Heart left ventricle (tissue), 16 donors: ENCODE data around the gene TTI1. TPM values are rescaled to one million over a fixed set of nuclear protein-coding genes. Genes with fewer than 3 reads are reported as not detected.

Source experiments
- ATAC-seq, 4 donors: fragments of 200-7000 bp; cut with Tn5 transposase; one replicate each; pipeline ENCODE4 v1.9.1; 2020 to 2022; ENCODE audit warnings: moderate library complexity in 4 of 4, mild to moderate bottlenecking in 3 of 4, moderate number of reproducible peaks in 1 of 4
- DNase-seq, 5 donors: peaks; one replicate each; pipeline ENCODE4 v3.0.0-alpha.2; 2020
- H3K27ac ChIP-seq, 12 donors: fragments of 200-600 bp; sonication (generic) in 4 of 12; one replicate each; pipeline versions ENCODE4 v1.5.0 to v1.8.0; 2016 to 2022; ENCODE audit warnings: mild to moderate bottlenecking in 2 of 12
- H3K27me3 ChIP-seq, 9 donors: fragments of 200-600 bp; sonication (generic) in 2 of 9; one replicate each; pipeline versions ENCODE4 v1.5.1 to v1.8.0; 2016 to 2022; ENCODE audit warnings: mild to moderate bottlenecking in 3 of 9
- H3K36me3 ChIP-seq, 9 donors: fragments of 200-600 bp; sonication (generic) in 2 of 9; one replicate each; pipeline versions ENCODE4 v1.5.0 to v1.8.0; 2018 to 2022; ENCODE audit warnings: mild to moderate bottlenecking in 2 of 9
- H3K4me1 ChIP-seq, 12 donors: fragments of 200-600 bp; sonication (generic) in 4 of 12; one replicate each; pipeline versions ENCODE4 v1.5.0 to v1.8.0; 2016 to 2022; ENCODE audit warnings: mild to moderate bottlenecking in 3 of 12
- H3K4me3 ChIP-seq, 12 donors: fragments of 200-600 bp; sonication (generic) in 4 of 12; one replicate each; pipeline versions ENCODE4 v1.5.0 to v1.8.0; 2017 to 2022; ENCODE audit warnings: mild to moderate bottlenecking in 9 of 12, moderate library complexity in 4 of 12
- H3K9me3 ChIP-seq, 12 donors: fragments of 200-600 bp; sonication (generic) in 4 of 12; one replicate each; pipeline versions ENCODE4 v1.5.0 to v1.8.0; 2016 to 2022; ENCODE audit warnings: mild to moderate bottlenecking in 1 of 12
- CTCF ChIP-seq, 12 donors: fragments of 200-600 bp; sonication (generic) in 4 of 12; IDR thresholded peaks; one replicate each; pipeline versions ENCODE4 v1.5.0 to v1.8.0; 2018 to 2022; ENCODE audit warnings: antibody characterized with exemption in 12 of 12, mild to moderate bottlenecking in 5 of 12
- POLR2A ChIP-seq, 2 donors: fragments of 450-650 bp; IDR thresholded peaks; one replicate each; pipeline ENCODE4 v1.6.1; 2017; ENCODE audit warnings: antibody characterized with exemption in 2 of 2, mild to moderate bottlenecking in 2 of 2, moderate library complexity in 2 of 2
- WGBS, 4 donors: extraction: QIAGEN DNeasy Blood & Tissue Kit in 2 of 4; methylation state at CpG; one replicate each; pipeline versions ENCODE4 v1.1.5 to v1.1.7; 2013 to 2018; 5-methylcytosine and 5-hydroxymethylcytosine counted together
- intact Hi-C, 10 donors: fragments of 100-400 bp; cut with DNase I; formaldehyde crosslinking; loops; one replicate each; pipeline versions ENCODE4 v1.11.1 to v1.14.2; 2022
- polyA plus RNA-seq, 2 donors: library from polyadenylated mRNA; stranded (reverse); fragments of 200-250 nt; gene quantifications; one replicate each; pipeline ENCODE4 v1.2.3, GENCODE V29; 2013
- total RNA-seq, 9 donors: library from RNA; depleted of rRNA in 2 of 9; stranded (reverse); fragments of >200 nt in 2 of 9; fragmentation: NEBNext Ultra II Directional in 3 of 9; extraction: Animal tissue kit (Norgen Biotek cat#: 25700) in 3 of 9; gene quantifications; one replicate each; pipeline versions ENCODE4 v1.1.0 to v1.2.4, GENCODE V29; 2016 to 2023
- donor health status: ischemic (EF 13 %, LVEDD 7.1; RV severe dilation, severe dysfunction).
- donor health status: healthy with polysubstance abuse.
- donor health status: DM: no; HTN: yes; CAD: no.
- donor health status: DM: no; HTN: no; CAD: no.
- donor health status: ischemic (EF 25% LVEDD 6.9; RV normal size, moderate dysfunction).
- donor health status: ischemic (EF 25% LVEDD 5.7; RV mildly dilated, moderate dysfunction).
- donor health status: healthy.
- donor health status: DM: yes; HTN: yes; CAD: no.
- donor health status: ischemic (EF 35%, LVEDD 5.7; RV mildly dilated, moderate dysfunction).
- donor health status: nonischemic (EF 11% LVEDD 7.7; RV severe dilation, severe dysfunction).
- donor health status: DM: yes; HTN: yes; CAD: no.
- donor health status: PGD.
- donor health status: ischemic (EF 29% LVEDD 5.4; RV normal size, mild dysfunction).
- donor health status: nonischemic (EF 23%, LVEDD 6.1; RV moderate dilation, normal function).

The TTI1 gene
- total and polyA plus RNA-seq, 11 donors: 7.3 to 13.3 (median 11.0) TPM

DNA sequence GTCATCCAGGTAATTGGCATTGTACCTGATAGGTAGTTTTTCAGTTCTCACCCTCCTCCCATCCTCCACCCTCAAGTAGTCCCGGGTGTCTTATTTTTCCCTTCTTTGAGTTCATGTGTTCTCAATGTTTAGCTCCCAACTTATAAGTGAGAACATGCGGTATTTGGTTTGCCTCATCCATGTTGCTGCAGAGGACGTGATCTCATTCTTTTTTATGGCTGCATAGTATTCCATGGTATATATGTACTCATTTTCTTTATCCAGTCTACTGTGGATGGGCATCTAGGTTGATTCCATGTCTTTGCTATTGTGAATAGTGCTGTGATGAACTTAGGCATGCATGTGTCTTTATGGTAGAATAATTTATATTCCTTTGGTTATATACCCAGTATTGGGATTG, 46.1 kb upstream of the TTI1 start:
- H3K27me3 ChIP-seq: no peaks in the 10 kb centered on the region
- peaks cover 0 to 3% (median 0%) of the 10 kb centered on the region in 12 donors for H3K9me3 ChIP-seq
- peaks cover 0 to 59% (median 22%) of the 10 kb centered on the region in 9 donors for H3K36me3 ChIP-seq
- H3K27ac ChIP-seq: peak overlapping the region in 1 of 12 donors; percentile 54
- peaks cover 9 to 53% (median 33%) of the 10 kb centered on the region in 12 donors for H3K4me1 ChIP-seq
- intact Hi-C loops: loop anchor here in 7 of 10 donors (5.0 to 10.0 kb wide), 3 partner anchors 33 to 83 kb away; no protein-coding TSS in a partner anchor
- WGBS, 4 donors: 98 to 99% (median 98%) methylated on average over 3 of the region's 3 CpGs
- TF ChIP-seq CTCF (IDR thresholded peaks at IDR 0.05) (no peak), POLR2A (IDR thresholded peaks at IDR 0.05) (no peak)
- no peak overlapping the region for H3K4me3 ChIP-seq
- no peak for DNase-seq
- no peak for ATAC-seq

- intact Hi-C loops: loop anchor here in 7 of 10 donors (5.0 to 10.0 kb wide), 3 partner anchors 34 to 84 kb away; no protein-coding TSS in a partner anchor
- Histone ChIP-seq H3K4me1 (peaks cover 19 to 55% (median 35%) of the 10 kb centered on the region in 12 donors), H3K36me3 (peaks cover 0 to 52% (median 22%) of the 10 kb centered on the region in 9 donors), H3K9me3 (peaks cover 0 to 3% (median 0%) of the 10 kb centered on the region in 12 donors), H3K27ac (peak overlapping the region in 5 of 12 donors; percentile 7 to 90 (median 84)), H3K27me3 (no peaks in the 10 kb centered on the region), H3K4me3 (no peak overlapping the region)
- 90 to 100% (median 93%) methylated on average over 2 of the region's 2 CpGs for WGBS, 4 donors
- TF ChIP-seq POLR2A (IDR thresholded peaks at IDR 0.05) (no peak), CTCF (IDR thresholded peaks at IDR 0.05) (no peak)
- ATAC-seq: no peak
- DNase-seq: no peak
These were observed 44.8 kb upstream of the TTI1 start for GRCh38 chr20:38078084-38078483.

DNA sequence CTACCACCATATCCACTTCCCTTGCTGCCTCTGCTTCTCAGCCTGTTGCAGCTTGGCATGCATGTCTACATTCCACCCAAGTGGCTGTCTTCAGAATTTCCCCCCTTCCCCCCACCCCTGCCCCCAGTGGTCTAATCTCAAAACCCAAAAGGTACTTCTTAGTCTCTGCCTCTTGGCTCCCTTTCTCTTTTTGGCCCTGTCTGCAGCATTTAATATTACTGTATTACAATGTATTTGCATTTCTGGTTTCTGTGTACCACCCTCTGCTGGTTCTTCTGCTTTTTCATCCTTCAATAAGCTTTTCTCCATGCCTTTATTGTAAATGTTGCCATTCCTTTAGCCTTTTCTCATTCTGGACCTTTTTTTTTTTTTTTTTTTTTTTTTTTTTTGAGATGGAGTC, 43.3 kb upstream of the TTI1 start:
- DNase-seq: no peak
- TF ChIP-seq POLR2A (IDR thresholded peaks at IDR 0.05): no peak
- TF ChIP-seq CTCF (IDR thresholded peaks at IDR 0.05): no peak

DNA sequence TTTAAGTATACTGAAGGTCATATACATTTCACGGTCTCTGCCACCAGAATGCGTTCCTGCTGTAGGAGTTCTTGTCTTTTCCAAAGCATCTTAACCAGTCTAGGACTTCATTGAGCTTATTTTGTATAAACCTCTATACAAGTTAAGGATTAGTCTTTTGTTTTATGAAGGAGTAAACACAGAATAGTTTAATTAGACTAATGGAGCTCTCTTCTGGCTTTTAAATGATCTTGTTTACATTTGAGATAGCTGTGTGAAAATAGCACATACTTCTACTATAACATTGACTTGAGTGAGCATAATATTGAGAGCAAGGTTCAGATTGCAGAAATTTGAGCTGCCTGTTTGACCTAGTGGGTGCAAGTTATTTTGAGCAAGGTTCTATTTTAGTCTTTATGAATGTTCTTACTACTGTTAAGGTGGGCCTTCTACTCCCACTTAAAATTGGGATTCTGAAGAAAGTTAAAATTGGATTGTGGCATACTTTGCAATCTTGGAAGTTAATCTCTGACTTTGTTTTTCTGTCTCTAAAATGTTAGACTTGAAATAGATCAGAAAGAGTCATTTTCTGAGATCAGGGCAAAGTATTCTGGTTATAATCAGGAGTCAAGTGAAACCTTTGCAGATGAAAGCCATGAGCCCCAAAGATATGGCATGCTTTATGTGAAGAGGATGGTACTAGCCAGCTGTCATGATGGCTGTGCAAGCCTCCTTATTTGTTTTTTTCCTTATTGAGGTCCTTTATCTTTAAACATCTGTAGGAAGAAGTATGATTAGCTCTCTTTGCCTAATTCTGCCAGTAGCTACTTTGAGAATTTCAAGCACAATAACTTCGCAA, 42.1 kb upstream of the TTI1 start:
- H3K4me1 ChIP-seq: peaks cover 22 to 60% (median 40%) of the 10 kb centered on the region in 12 donors
- no peak for DNase-seq
- 62 to 78% (median 66%) methylated on average over 3 of the region's 3 CpGs for WGBS, 4 donors
- TF ChIP-seq POLR2A (IDR thresholded peaks at IDR 0.05) (peak in 1 of 2 donors; percentile 25), CTCF (IDR thresholded peaks at IDR 0.05) (no peak)
- H3K4me3 ChIP-seq: no peak overlapping the region
- intact Hi-C loops: loop anchor here in 7 of 10 donors (5.0 to 10.0 kb wide), 3 partner anchors 37 to 87 kb away; no protein-coding TSS in a partner anchor
- H3K36me3 ChIP-seq: peaks cover 0 to 64% (median 42%) of the 10 kb centered on the region in 9 donors
- H3K27me3 ChIP-seq: no peaks in the 10 kb centered on the region
- H3K9me3 ChIP-seq: no peaks in the 10 kb centered on the region
- H3K27ac ChIP-seq: peak overlapping the region; percentile 68 to 90 (median 83)
- ATAC-seq: peak in 3 of 4 donors; percentile 17 to 50 (median 29)

More for the DNA sequence above, 43.3 kb upstream of the TTI1 start:
- H3K4me3 ChIP-seq: no peak overlapping the region
- intact Hi-C loops: loop anchor here in 7 of 10 donors (5.0 to 10.0 kb wide), 3 partner anchors 36 to 86 kb away; no protein-coding TSS in a partner anchor
- peaks cover 22 to 60% (median 40%) of the 10 kb centered on the region in 12 donors for H3K4me1 ChIP-seq
- H3K36me3 ChIP-seq: peaks cover 0 to 52% (median 30%) of the 10 kb centered on the region in 9 donors
- H3K9me3 ChIP-seq: peaks cover 0 to 3% (median 0%) of the 10 kb centered on the region in 12 donors
- H3K27ac ChIP-seq: peak overlapping the region; percentile 68 to 90 (median 83)
- ATAC-seq: no peak
- H3K27me3 ChIP-seq: no peaks in the 10 kb centered on the region
